Measurements from ENCODE around the gene ADAMTSL3. TPM values are rescaled to one million over a fixed set of nuclear protein-coding genes. Genes with fewer than 3 reads are reported as not detected.
"Not testable (repeated sequence)": the region's sequence is repeated elsewhere in the genome, so short reads cannot be mapped to it uniquely, and the experiment has no call there.

The ADAMTSL3 gene
- total RNA-seq, 1 donor from 2014 or later, result not detected

DNA sequence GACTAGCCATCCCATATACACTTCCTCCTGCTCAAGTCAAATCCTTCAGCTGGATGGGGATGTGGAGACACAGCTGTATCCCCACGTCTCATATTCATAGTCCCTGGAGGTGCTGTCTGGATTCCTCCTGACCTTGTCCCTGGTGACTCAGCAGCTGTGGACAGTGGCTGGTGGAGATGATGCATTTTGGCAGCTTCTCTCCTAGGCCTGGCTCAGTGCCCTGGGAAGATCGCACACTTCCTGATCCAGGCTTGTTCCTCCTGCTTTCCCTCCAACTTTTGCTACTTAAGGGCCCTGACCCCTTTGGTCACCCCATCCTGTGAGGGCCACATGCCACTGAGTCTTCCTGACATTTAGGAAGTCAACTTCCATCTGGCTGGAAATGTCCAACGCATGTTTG is 44.4 kb downstream of the ADAMTSL3 start:
- Mint-ChIP-seq H3K36me3 (ENCODE audit: low read depth) (no peaks in the 10 kb centered on the region), H3K27me3 (ENCODE audit: insufficient read depth) (no peaks in the 10 kb centered on the region), H3K9me3 (peaks cover 7% of the 10 kb centered on the region), H3K27ac (no peak overlapping the region), H3K4me1 (ENCODE audit: low read depth) (no peaks in the 10 kb centered on the region), H3K4me3 (no peak overlapping the region)
- intact Hi-C loops (cut with micrococcal nuclease), result no loop called here
- no peak for DNase-seq (ENCODE audit: low spot score)

DNA sequence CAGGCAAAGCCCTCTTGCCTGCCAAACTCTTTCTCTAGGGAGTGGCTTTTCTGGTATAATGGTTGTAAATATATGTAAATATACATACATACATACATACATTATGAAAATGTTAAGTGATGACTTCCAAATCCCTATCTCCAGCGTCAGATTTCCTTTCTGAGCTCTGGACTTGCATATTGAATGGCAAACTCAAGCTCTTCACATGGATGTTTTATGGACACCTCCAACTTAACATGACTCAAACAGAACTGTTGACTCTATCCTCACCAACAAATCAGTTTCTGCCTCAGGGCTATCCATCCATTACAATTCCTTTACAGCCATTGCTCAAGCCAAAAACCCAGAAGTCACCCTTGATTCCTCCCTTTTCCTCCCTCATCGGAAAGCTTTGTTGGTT is 45.1 kb downstream of the ADAMTSL3 start:
- H3K36me3 Mint-ChIP-seq (ENCODE audit: low read depth), result no peaks in the 10 kb centered on the region
- no peak for DNase-seq (ENCODE audit: low spot score)
- intact Hi-C loops (cut with micrococcal nuclease), result no loop called here
- H3K9me3 Mint-ChIP-seq, result peaks cover 7% of the 10 kb centered on the region
- no peak overlapping the region for H3K4me3 Mint-ChIP-seq
- H3K27ac Mint-ChIP-seq, result no peak overlapping the region
- H3K27me3 Mint-ChIP-seq (ENCODE audit: insufficient read depth), result no peaks in the 10 kb centered on the region
- no peaks in the 10 kb centered on the region for H3K4me1 Mint-ChIP-seq (ENCODE audit: low read depth)

DNA sequence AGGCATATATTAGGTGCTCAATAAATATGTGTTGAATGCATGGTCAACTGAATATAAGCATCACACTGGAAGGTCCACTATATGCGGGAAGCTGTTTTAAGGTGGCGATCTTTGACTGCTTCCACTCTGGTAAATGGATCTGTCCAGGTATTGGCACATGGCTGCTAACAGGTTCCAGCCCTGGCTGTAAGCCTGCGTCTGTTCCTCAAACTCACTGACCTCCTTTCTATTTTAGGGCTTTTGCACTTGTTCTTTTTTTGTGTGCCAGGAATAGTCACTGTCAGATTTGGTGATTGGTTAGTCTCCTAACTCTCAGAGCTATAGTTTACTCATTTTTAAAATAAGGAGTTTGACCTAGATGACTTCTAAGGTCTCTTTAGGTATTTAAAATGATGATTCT is 46.2 kb downstream of the ADAMTSL3 start:
- Mint-ChIP-seq H3K4me3 (no peak overlapping the region), H3K27ac (no peak overlapping the region), H3K36me3 (ENCODE audit: low read depth) (no peaks in the 10 kb centered on the region), H3K27me3 (ENCODE audit: insufficient read depth) (no peaks in the 10 kb centered on the region), H3K4me1 (ENCODE audit: low read depth) (no peaks in the 10 kb centered on the region), H3K9me3 (peaks cover 7% of the 10 kb centered on the region)
- DNase-seq (ENCODE audit: low spot score), result no peak
- intact Hi-C loops (cut with micrococcal nuclease), result no loop called here

DNA sequence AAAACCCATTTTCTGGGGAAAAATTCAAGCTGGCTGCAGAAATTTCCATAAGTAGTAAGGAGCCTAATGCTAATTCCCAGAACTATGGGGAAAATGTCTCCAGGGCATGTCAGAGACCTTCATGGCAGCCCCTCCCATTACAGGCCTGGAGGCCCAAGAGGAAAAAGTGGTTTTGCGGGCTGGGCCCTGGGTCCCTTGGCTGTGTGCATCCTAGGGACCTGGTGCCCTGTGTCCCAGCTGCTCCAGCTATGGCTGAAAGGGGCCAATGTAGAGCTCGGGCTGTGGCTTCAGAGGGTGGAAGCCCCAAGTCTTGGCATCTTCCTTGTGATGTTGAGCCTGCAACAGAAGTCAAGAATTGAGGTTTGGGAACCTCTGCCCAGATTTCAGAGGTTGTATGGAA is 48.4 kb downstream of the ADAMTSL3 start:
- H3K9me3 Mint-ChIP-seq; H3K4me1 Mint-ChIP-seq (ENCODE audit: low read depth); intact Hi-C loops (cut with micrococcal nuclease); DNase-seq (ENCODE audit: low spot score); H3K36me3 Mint-ChIP-seq (ENCODE audit: low read depth); H3K27me3 Mint-ChIP-seq (ENCODE audit: insufficient read depth); H3K4me3 Mint-ChIP-seq; H3K27ac Mint-ChIP-seq: not testable (repeated sequence)

DNA sequence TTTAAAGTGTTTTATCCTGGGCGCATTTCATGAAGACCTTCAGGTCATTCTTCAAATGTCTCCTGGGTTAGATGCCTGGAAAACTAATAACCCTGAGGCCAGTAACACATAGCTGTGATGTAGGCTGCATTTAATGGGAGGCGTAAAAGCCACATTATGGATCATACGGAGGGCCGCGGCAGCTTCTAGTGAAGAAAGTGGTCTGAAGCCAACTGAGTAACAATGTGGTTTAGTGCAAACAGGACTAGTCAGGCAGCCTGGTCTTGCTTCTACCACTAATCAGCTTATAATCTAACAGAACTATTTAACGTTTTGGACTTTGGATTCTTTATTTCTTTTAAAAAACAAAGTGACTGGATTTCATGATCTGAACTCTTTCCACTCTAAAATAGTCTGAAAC is 54.4 kb downstream of the ADAMTSL3 start:
- no peak for DNase-seq (ENCODE audit: low spot score)
- no peak overlapping the region for H3K4me3 Mint-ChIP-seq
- peaks cover 5% of the 10 kb centered on the region for H3K27me3 Mint-ChIP-seq (ENCODE audit: insufficient read depth)
- no peak overlapping the region for H3K27ac Mint-ChIP-seq
- intact Hi-C loops (cut with micrococcal nuclease), result no loop called here
- no peaks in the 10 kb centered on the region for H3K4me1 Mint-ChIP-seq (ENCODE audit: low read depth)
- H3K36me3 Mint-ChIP-seq (ENCODE audit: low read depth), result no peaks in the 10 kb centered on the region
- H3K9me3 Mint-ChIP-seq, result no peaks in the 10 kb centered on the region

DNA sequence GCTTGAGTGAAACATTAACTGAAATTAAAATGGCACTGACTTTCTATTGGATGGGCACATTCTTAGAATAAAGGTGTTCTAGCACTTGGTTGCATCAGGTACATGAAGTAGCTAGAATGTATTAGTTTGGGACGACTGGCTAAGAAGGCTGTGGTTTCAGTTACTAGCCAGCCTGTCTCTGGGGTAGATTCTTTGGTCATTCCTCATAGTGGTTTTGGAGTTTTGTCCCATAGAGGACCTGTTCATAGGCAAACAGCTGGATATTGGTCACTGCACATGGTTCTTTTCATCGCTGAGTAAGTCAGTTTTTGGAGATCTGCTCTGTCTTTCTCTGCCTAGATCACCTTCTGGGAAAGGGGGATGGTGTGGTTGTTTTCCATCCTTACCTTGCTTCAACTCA is 55.3 kb downstream of the ADAMTSL3 start:
- no peak for DNase-seq (ENCODE audit: low spot score)
- no peaks in the 10 kb centered on the region for H3K9me3 Mint-ChIP-seq
- no peaks in the 10 kb centered on the region for H3K4me1 Mint-ChIP-seq (ENCODE audit: low read depth)
- intact Hi-C loops (cut with micrococcal nuclease), result no loop called here
- no peaks in the 10 kb centered on the region for H3K36me3 Mint-ChIP-seq (ENCODE audit: low read depth)
- peaks cover 5% of the 10 kb centered on the region for H3K27me3 Mint-ChIP-seq (ENCODE audit: insufficient read depth)
- H3K27ac Mint-ChIP-seq, result no peak overlapping the region
- no peak overlapping the region for H3K4me3 Mint-ChIP-seq

DNA sequence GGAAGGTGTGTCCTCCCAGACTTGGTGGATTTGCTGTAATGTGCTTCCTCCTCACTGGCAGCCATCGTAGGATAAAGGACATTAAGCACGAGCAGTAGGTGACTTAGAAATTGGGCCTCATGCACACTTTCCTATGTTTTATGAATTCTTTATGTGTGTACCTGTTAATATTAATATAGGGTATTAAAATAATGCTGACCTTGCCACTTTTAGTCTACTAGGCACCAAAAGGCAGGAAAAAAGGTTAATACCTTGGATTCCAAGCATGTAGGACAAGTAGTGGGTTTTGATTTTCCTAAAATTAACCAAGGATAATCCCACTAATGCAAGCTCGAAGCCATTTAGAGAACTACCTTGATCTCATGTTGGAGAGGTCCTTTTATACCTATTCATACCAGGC is 55.9 kb downstream of the ADAMTSL3 start:
- no peaks in the 10 kb centered on the region for H3K9me3 Mint-ChIP-seq
- H3K36me3 Mint-ChIP-seq (ENCODE audit: low read depth), result no peaks in the 10 kb centered on the region
- no peak for DNase-seq (ENCODE audit: low spot score)
- H3K27ac Mint-ChIP-seq, result no peak overlapping the region
- intact Hi-C loops (cut with micrococcal nuclease), result no loop called here
- peaks cover 5% of the 10 kb centered on the region for H3K27me3 Mint-ChIP-seq (ENCODE audit: insufficient read depth)
- H3K4me1 Mint-ChIP-seq (ENCODE audit: low read depth), result no peaks in the 10 kb centered on the region
- no peak overlapping the region for H3K4me3 Mint-ChIP-seq

DNA sequence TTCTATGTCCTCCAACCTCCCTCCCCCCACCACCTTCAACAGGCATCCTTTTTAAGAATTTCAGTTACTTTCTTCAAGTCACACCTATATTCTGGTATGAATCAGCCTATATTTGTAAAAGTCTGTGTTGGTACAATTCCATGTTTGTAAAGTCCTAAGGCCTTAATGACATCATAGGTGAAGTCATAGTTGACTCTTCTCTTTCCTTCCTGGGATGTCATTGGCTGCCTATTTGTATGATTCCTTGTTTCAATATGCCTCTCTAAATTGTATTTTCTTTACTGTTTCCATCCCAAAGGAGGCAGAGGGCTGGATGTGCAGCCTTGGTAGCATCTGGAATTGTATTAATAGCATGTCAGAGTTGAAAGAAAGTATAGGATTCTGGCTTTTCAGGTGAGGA is 56.5 kb downstream of the ADAMTSL3 start:
- H3K4me1 Mint-ChIP-seq (ENCODE audit: low read depth), result no peaks in the 10 kb centered on the region
- H3K27me3 Mint-ChIP-seq (ENCODE audit: insufficient read depth), result peaks cover 1% of the 10 kb centered on the region
- no peak for DNase-seq (ENCODE audit: low spot score)
- H3K27ac Mint-ChIP-seq, result no peak overlapping the region
- H3K9me3 Mint-ChIP-seq, result no peaks in the 10 kb centered on the region
- intact Hi-C loops (cut with micrococcal nuclease), result no loop called here
- H3K4me3 Mint-ChIP-seq, result no peak overlapping the region
- no peaks in the 10 kb centered on the region for H3K36me3 Mint-ChIP-seq (ENCODE audit: low read depth)

DNA sequence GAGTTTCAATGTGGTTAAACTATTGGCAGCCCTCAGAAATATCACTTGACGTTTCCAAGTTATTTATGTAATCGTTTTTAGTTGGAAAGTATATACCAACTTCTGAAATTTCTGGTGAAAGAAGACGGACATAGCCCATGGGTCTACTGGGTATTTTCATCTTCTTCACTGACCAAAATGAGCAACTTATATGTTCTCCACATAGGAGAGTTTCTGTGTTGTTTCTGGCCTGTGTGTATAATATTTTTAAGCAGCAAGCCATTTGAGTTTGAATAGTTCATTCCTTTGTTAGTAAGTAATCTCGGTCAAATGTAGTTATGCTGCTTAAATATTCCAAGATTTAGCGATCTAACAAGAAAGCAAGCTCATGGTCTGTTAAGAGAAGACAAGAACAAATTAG is 57.3 kb downstream of the ADAMTSL3 start:
- Mint-ChIP-seq H3K9me3 (no peaks in the 10 kb centered on the region), H3K4me1 (ENCODE audit: low read depth) (no peaks in the 10 kb centered on the region), H3K36me3 (ENCODE audit: low read depth) (no peaks in the 10 kb centered on the region), H3K27me3 (ENCODE audit: insufficient read depth) (peaks cover 1% of the 10 kb centered on the region), H3K27ac (no peak overlapping the region), H3K4me3 (no peak overlapping the region)
- intact Hi-C loops (cut with micrococcal nuclease), result no loop called here
- no peak for DNase-seq (ENCODE audit: low spot score)

DNA sequence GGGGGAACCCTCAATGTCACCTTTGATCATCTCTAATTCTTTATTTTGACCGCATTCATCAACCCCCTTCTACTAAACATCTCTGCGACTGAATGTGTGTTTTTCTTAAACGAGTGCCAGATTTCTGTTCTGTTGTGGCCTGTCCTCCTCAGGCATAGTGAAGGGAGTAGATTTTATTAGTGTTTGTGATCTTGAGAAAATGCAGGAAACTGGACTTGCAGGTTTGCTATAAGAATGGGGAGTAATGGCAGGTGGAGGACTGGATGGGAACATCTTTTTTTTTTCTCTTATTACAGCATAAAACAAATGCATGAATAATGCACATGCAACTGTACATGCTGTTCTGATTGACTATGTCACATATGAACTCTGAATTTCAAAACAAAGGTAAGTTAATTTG is 59.3 kb downstream of the ADAMTSL3 start:
- no peak overlapping the region for H3K27ac Mint-ChIP-seq
- no peaks in the 10 kb centered on the region for H3K36me3 Mint-ChIP-seq (ENCODE audit: low read depth)
- DNase-seq (ENCODE audit: low spot score), result no peak
- H3K4me3 Mint-ChIP-seq, result no peak overlapping the region
- intact Hi-C loops (cut with micrococcal nuclease), result no loop called here
- no peaks in the 10 kb centered on the region for H3K9me3 Mint-ChIP-seq
- no peaks in the 10 kb centered on the region for H3K4me1 Mint-ChIP-seq (ENCODE audit: low read depth)
- H3K27me3 Mint-ChIP-seq (ENCODE audit: insufficient read depth), result peaks cover 5% of the 10 kb centered on the region

DNA sequence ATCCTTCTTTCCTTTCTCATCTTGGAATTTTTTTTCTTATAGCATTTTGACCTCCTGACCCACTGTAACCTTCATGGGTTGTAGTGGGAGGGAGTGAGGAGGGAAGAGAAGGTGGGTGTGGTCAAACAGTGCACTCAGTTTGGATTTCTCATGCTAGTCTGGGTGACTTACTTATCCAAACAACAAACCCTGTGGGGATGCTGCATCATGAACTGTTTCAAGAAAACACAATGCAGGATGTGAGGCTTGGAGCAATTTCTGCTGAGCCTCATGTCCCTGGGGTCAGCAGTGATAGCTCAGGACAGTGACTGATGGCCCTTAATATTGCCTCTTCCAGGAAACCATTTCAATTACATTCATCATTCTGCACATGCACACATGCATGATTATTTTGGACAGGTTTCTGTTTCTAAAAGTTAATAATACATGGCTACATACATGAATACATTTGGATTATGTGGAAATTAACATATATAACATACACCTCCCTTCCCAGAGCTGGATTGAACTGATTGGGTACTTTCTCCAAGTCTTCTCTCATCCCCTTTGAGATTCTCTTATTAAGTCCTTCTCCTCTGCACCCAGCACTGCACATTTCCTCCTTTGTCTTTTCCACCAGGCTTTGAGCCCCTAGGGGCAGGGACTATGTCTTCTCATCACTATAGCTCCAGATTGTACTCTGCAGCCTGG is 61.2 kb downstream of the ADAMTSL3 start:
- no peak overlapping the region for H3K4me3 Mint-ChIP-seq
- no peaks in the 10 kb centered on the region for H3K4me1 Mint-ChIP-seq (ENCODE audit: low read depth)
- no peaks in the 10 kb centered on the region for H3K36me3 Mint-ChIP-seq (ENCODE audit: low read depth)
- no peak overlapping the region for H3K27ac Mint-ChIP-seq
- H3K9me3 Mint-ChIP-seq, result no peaks in the 10 kb centered on the region
- intact Hi-C loops (cut with micrococcal nuclease), result no loop called here
- H3K27me3 Mint-ChIP-seq (ENCODE audit: insufficient read depth), result peaks cover 5% of the 10 kb centered on the region
- no peak for DNase-seq (ENCODE audit: low spot score)

DNA sequence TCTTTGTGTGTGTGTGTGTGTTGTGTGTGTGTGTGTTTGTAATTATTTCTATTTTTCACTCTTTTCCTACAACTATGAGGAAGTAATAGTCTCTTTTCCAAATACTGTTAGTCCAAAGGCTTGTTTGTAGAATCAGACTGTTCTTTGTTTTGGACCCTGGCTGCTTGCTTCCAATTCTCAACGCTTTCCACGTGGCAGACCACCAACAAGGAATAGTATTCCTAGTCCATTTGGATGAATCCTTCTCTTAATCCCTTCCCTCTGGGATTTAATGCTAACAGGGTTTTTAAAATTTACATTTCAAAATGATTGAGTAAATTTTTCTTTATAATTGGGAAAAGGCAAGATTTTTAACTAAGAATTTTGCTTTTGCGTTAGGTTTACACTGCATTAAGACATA is 62.7 kb downstream of the ADAMTSL3 start:
- intact Hi-C loops (cut with micrococcal nuclease), result no loop called here
- Mint-ChIP-seq H3K27ac (no peak overlapping the region), H3K36me3 (ENCODE audit: low read depth) (no peaks in the 10 kb centered on the region), H3K4me1 (ENCODE audit: low read depth) (no peaks in the 10 kb centered on the region), H3K4me3 (no peak overlapping the region), H3K9me3 (no peaks in the 10 kb centered on the region), H3K27me3 (ENCODE audit: insufficient read depth) (peaks cover 7% of the 10 kb centered on the region)
- no peak for DNase-seq (ENCODE audit: low spot score)

DNA sequence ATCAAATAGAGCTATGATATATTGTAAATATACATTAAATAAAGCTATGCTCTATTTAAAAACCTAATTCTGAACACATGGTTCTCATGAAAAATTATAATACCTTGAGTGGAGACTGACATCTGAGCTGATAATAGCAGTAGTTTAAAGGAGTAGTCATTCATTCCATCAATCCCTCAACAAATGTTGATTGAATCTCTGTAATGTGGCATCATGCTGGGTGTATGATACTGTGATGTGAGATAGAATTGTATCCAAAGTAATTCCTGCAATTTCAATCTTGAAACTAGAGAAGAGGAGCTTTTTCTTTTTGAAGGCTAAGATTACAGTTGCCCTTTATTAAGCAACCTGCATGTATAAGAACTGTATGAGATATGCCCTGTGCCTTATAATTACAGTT is 63.1 kb downstream of the ADAMTSL3 start:
- no peak overlapping the region for H3K27ac Mint-ChIP-seq
- peaks cover 7% of the 10 kb centered on the region for H3K27me3 Mint-ChIP-seq (ENCODE audit: insufficient read depth)
- no peak for DNase-seq (ENCODE audit: low spot score)
- H3K9me3 Mint-ChIP-seq, result no peaks in the 10 kb centered on the region
- no peaks in the 10 kb centered on the region for H3K4me1 Mint-ChIP-seq (ENCODE audit: low read depth)
- H3K36me3 Mint-ChIP-seq (ENCODE audit: low read depth), result no peaks in the 10 kb centered on the region
- intact Hi-C loops (cut with micrococcal nuclease), result no loop called here
- H3K4me3 Mint-ChIP-seq, result no peak overlapping the region

DNA sequence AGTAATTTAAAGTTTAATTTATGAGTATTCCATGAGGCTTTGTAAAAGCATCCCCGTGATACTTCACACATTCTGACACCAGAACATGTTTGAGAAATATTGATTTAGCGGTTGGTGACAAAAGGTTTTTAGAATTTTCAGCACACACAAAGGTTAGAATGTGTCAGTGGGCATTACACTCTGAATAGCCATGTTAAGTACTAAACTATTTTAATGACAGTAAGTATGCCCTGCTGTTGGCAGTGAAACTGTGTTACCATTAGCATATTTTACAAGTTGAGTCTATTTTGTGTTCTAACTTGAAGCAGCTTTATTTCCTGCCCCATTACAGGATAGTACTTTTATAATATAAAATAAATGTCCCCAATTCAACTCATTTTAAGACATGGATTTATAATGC is 66.5 kb downstream of the ADAMTSL3 start:
- Mint-ChIP-seq H3K36me3 (ENCODE audit: low read depth) (no peaks in the 10 kb centered on the region), H3K9me3 (no peaks in the 10 kb centered on the region), H3K4me1 (ENCODE audit: low read depth) (no peaks in the 10 kb centered on the region), H3K4me3 (no peak overlapping the region), H3K27ac (no peak overlapping the region), H3K27me3 (ENCODE audit: insufficient read depth) (peaks cover 7% of the 10 kb centered on the region)
- intact Hi-C loops (cut with micrococcal nuclease), result no loop called here
- no peak for DNase-seq (ENCODE audit: low spot score)

Data from activated T-helper 1 cell treated with anti-CD3 and anti-CD28 coated beads, Interleukin-12 subunit alpha, Interleukin-12 subunit beta, Interleukin-2, Interleukin-4 antibody, amounts not matched to agents 30 ng/mL and 10 ng/mL and 1 ng/mL, durations not matched to agents 14 hours and 24 hours and 36 hours (primary cell).